Measurements from ENCODE around the gene SLC38A10. TPM values are rescaled to one million over a fixed set of nuclear protein-coding genes. Genes with fewer than 3 reads are reported as not detected.

SLC38A10 gene
- total and polyA plus RNA-seq, 2 of the 13 experiments (the other 11 are each of a cell fraction or from before 2014, with no cell fraction given): 23.4 to 55.8 TPM

GRCh38 chr17:81300586-81301155 lies 5.6 kb upstream of the SLC38A10 start (continued):
- TF ChIP-seq JUNB (CRISPR knock-in tag; IDR thresholded peaks at IDR 0.05; ENCODE audit: borderline replicate concordance) (no peak), TFAP4 (IDR thresholded peaks at IDR 0.05; ENCODE audit: borderline replicate concordance, low read depth) (no peak), THAP11 (CRISPR knock-in tag; IDR thresholded peaks at IDR 0.05) (no peak), RXRA (CRISPR knock-in tag; IDR thresholded peaks at IDR 0.05) (no peak), PRPF4 (IDR thresholded peaks at IDR 0.05; ENCODE audit: low read depth, low read length, poor library complexity, severe bottlenecking) (no peak), ZBTB39 (CRISPR knock-in tag; IDR thresholded peaks at IDR 0.05) (no peak), NRL (CRISPR knock-in tag; IDR thresholded peaks at IDR 0.05; ENCODE audit: borderline replicate concordance) (no peak), GATAD2A (CRISPR knock-in tag; IDR thresholded peaks at IDR 0.05) (no peak), ZNF207 (IDR thresholded peaks at IDR 0.05; ENCODE audit: borderline replicate concordance) (0 out of 2 replicates have a peak, but pooled peaks have one; percentile 60), ZNF180 (CRISPR knock-in tag; IDR thresholded peaks at IDR 0.05; ENCODE audit: borderline replicate concordance, low read depth) (no peak), CREM (IDR thresholded peaks at IDR 0.05) (no peak), CREM (CRISPR knock-in tag; IDR thresholded peaks at IDR 0.05) (no peak), SOX6 (IDR thresholded peaks at IDR 0.05) (no peak), SOX6 (CRISPR knock-in tag; IDR thresholded peaks at IDR 0.05) (no peak), GABPA (IDR thresholded peaks at IDR 0.05; ENCODE audit: low read depth, low read length) (no peak), GABPA (CRISPR knock-in tag; IDR thresholded peaks at IDR 0.05; ENCODE audit: low read depth) (no peak)
- TF ChIP-seq, protein P1, sequence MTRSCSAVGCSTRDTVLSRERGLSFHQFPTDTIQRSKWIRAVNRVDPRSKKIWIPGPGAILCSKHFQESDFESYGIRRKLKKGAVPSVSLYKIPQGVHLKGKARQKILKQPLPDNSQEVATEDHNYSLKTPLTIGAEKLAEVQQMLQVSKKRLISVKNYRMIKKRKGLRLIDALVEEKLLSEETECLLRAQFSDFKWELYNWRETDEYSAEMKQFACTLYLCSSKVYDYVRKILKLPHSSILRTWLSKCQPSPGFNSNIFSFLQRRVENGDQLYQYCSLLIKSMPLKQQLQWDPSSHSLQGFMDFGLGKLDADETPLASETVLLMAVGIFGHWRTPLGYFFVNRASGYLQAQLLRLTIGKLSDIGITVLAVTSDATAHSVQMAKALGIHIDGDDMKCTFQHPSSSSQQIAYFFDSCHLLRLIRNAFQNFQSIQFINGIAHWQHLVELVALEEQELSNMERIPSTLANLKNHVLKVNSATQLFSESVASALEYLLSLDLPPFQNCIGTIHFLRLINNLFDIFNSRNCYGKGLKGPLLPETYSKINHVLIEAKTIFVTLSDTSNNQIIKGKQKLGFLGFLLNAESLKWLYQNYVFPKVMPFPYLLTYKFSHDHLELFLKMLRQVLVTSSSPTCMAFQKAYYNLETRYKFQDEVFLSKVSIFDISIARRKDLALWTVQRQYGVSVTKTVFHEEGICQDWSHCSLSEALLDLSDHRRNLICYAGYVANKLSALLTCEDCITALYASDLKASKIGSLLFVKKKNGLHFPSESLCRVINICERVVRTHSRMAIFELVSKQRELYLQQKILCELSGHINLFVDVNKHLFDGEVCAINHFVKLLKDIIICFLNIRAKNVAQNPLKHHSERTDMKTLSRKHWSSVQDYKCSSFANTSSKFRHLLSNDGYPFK (CRISPR knock-in tag; IDR thresholded peaks at IDR 0.05; ENCODE audit: borderline replicate concordance): no peak
- TF ChIP-seq, protein P2, sequence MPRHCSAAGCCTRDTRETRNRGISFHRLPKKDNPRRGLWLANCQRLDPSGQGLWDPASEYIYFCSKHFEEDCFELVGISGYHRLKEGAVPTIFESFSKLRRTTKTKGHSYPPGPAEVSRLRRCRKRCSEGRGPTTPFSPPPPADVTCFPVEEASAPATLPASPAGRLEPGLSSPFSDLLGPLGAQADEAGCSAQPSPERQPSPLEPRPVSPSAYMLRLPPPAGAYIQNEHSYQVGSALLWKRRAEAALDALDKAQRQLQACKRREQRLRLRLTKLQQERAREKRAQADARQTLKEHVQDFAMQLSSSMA (CRISPR knock-in tag; IDR thresholded peaks at IDR 0.05): no peak
- TF ChIP-seq, protein P3, sequence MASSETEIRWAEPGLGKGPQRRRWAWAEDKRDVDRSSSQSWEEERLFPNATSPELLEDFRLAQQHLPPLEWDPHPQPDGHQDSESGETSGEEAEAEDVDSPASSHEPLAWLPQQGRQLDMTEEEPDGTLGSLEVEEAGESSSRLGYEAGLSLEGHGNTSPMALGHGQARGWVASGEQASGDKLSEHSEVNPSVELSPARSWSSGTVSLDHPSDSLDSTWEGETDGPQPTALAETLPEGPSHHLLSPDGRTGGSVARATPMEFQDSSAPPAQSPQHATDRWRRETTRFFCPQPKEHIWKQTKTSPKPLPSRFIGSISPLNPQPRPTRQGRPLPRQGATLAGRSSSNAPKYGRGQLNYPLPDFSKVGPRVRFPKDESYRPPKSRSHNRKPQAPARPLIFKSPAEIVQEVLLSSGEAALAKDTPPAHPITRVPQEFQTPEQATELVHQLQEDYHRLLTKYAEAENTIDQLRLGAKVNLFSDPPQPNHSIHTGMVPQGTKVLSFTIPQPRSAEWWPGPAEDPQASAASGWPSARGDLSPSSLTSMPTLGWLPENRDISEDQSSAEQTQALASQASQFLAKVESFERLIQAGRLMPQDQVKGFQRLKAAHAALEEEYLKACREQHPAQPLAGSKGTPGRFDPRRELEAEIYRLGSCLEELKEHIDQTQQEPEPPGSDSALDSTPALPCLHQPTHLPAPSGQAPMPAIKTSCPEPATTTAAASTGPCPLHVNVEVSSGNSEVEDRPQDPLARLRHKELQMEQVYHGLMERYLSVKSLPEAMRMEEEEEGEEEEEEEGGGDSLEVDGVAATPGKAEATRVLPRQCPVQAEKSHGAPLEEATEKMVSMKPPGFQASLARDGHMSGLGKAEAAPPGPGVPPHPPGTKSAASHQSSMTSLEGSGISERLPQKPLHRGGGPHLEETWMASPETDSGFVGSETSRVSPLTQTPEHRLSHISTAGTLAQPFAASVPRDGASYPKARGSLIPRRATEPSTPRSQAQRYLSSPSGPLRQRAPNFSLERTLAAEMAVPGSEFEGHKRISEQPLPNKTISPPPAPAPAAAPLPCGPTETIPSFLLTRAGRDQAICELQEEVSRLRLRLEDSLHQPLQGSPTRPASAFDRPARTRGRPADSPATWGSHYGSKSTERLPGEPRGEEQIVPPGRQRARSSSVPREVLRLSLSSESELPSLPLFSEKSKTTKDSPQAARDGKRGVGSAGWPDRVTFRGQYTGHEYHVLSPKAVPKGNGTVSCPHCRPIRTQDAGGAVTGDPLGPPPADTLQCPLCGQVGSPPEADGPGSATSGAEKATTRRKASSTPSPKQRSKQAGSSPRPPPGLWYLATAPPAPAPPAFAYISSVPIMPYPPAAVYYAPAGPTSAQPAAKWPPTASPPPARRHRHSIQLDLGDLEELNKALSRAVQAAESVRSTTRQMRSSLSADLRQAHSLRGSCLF (CRISPR knock-in tag; IDR thresholded peaks at IDR 0.05; ENCODE audit: borderline replicate concordance): no peak

Measured in HepG2 (cell line).